GM12878 (cell line): ENCODE data around the gene ADGRA3. TPM values are rescaled to one million over a fixed set of nuclear protein-coding genes. Genes with fewer than 3 reads are reported as not detected.
A peak's percentile ranks its signal among the peaks of the same experiment; 100 is the strongest.

Source experiments
- ATAC-seq: fragments of 200-7000 bp; cut with Tn5 transposase; 3 replicates; pipeline ENCODE4 v1.9.1; 2020; ENCODE audit warnings: mild to moderate bottlenecking, moderate library complexity
- BruUV-seq: library from RNA; stranded (reverse); fragments of 400-500 nt; replicated peaks from 2 replicates; lab custom pipeline; 2021; lab: Mats Ljungman, UMichigan
- CTCF ChIA-PET: fragments of 300-600 bp; sonication (Branson Sonifier 250); formaldehyde crosslinking; extraction: SDS; loops from one replicate; lab custom pipeline; 2021; ENCODE audit warnings: inconsistent platforms; lab: Yijun Ruan, JAX
- POLR2A ChIA-PET: fragments of 350-600 bp; formaldehyde crosslinking; extraction: SDS; loops from one replicate; lab custom pipeline; 2021; ENCODE audit warnings: inconsistent platforms; lab: Charles Lee
- RAD21 ChIA-PET: fragments of 300-600 bp; sonication (Branson Sonifier 250); formaldehyde crosslinking; loops from one replicate; lab custom pipeline; 2023; ENCODE audit warnings: antibody characterized with exemption; ENCODE audit not compliant: unreplicated experiment; lab: Charles Lee
- SMC1A ChIA-PET: fragments of 300-600 bp; sonication (Branson Sonifier 250); formaldehyde crosslinking; loops from one replicate; lab custom pipeline; 2023; ENCODE audit not compliant: unreplicated experiment, uncharacterized antibody; lab: Charles Lee
- DNase-seq: peaks from one replicate; pipeline ENCODE4 v3.0.0-alpha.2; 2011; ENCODE audit warnings: low read depth, low spot score
- FAIRE-seq: peaks from 3 replicates; lab custom pipeline; 2011; peaks lifted over from hg19 to GRCh38; lab: Jason Lieb, UNC
- H2AFZ ChIP-seq: 2 replicates; pipeline ENCODE4 v1.6.0; 2011; ENCODE audit warnings: low read depth, low read length, control low read depth; ENCODE audit not compliant: control insufficient read depth
- H3K27ac ChIP-seq: 2 replicates; pipeline ENCODE4 v1.5.1; 2011; ENCODE audit warnings: control low read depth; ENCODE audit not compliant: control insufficient read depth, insufficient read depth
- H3K27me3 ChIP-seq, 2 experiments: replicated peaks in 1 of 2; 2 replicates each; pipeline versions ENCODE4 v1.6.0 to v1.6.1; 2011; ENCODE audit warnings: low read length in 1 of 2; ENCODE audit not compliant: control insufficient read depth in 2 of 2, insufficient read depth in 2 of 2
- H3K36me3 ChIP-seq, 2 experiments: 2 replicates each; pipeline ENCODE4 v1.5.1; 2011; ENCODE audit warnings: low read length in 1 of 2; ENCODE audit not compliant: control insufficient read depth in 2 of 2, insufficient read depth in 2 of 2
- H3K4me1 ChIP-seq: 2 replicates; pipeline ENCODE4 v1.6.1; 2011; ENCODE audit warnings: mild to moderate bottlenecking, low read length, moderate library complexity, mixed read lengths; ENCODE audit not compliant: control insufficient read depth, insufficient read depth
- H3K4me2 ChIP-seq: 2 replicates; pipeline ENCODE4 v1.6.0; 2011; ENCODE audit warnings: control low read depth; ENCODE audit not compliant: control insufficient read depth, insufficient read depth
- H3K4me3 ChIP-seq: fragments of 200-600 bp; sonication (generic); 2 replicates; pipeline ENCODE4 v1.5.1; 2016
- H3K79me2 ChIP-seq: 2 replicates; pipeline ENCODE4 v1.6.0; 2011; ENCODE audit warnings: low read length; ENCODE audit not compliant: control insufficient read depth, insufficient read depth
- H3K9ac ChIP-seq: 2 replicates; pipeline ENCODE4 v1.8.0; 2011; ENCODE audit warnings: low read length, control low read depth, mixed read lengths; ENCODE audit not compliant: control insufficient read depth, insufficient read depth
- H3K9me3 ChIP-seq: replicated peaks from 3 replicates; pipeline ENCODE4 v1.5.1; 2011; ENCODE audit warnings: mild to moderate bottlenecking, low read length; ENCODE audit not compliant: control insufficient read depth, insufficient read depth
- H4K20me1 ChIP-seq: 2 replicates; pipeline ENCODE4 v1.6.0; 2011; ENCODE audit not compliant: control insufficient read depth, insufficient read depth
- BHLHE40 ChIP-seq, 2 experiments: fragments of 450-650 bp in 1 of 2; IDR thresholded peaks; 2 replicates each; pipeline ENCODE4 v1.6.1; 2011 to 2017; ENCODE audit warnings: low read depth in 2 of 2, borderline replicate concordance in 1 of 2, improper control_type of control experiment in 1 of 2, low read length in 1 of 2, mild to moderate bottlenecking in 1 of 2
- CBX3 ChIP-seq: fragments of 200-600 bp; sonication (generic); IDR thresholded peaks from 2 replicates; pipeline ENCODE4 v1.6.1; 2016; ENCODE audit warnings: low read depth, borderline replicate concordance
- CHD2 ChIP-seq: IDR thresholded peaks from 2 replicates; pipeline ENCODE4 v1.6.1; 2011; ENCODE audit warnings: low read depth, low read length, improper control_type of control experiment, borderline replicate concordance
- EP300 ChIP-seq, 2 experiments: fragments of 150-350 bp in 1 of 2; IDR thresholded peaks; 2 replicates each; pipeline ENCODE4 v1.6.1; 2011 to 2012; ENCODE audit warnings: low read depth in 2 of 2, low read length in 2 of 2, borderline replicate concordance in 1 of 2, improper control_type of control experiment in 1 of 2, inconsistent platforms in 1 of 2; ENCODE audit not compliant: control insufficient read depth in 1 of 2
- HDAC2 ChIP-seq: fragments of 200-600 bp; sonication (generic); IDR thresholded peaks from 2 replicates; pipeline ENCODE4 v1.6.1; 2017
- HDGF ChIP-seq: fragments of 450-650 bp; IDR thresholded peaks from 2 replicates; pipeline ENCODE4 v1.6.1; 2016; ENCODE audit warnings: antibody characterized with exemption
- MTA3 ChIP-seq: IDR thresholded peaks from 2 replicates; pipeline ENCODE4 v1.6.1; 2012; ENCODE audit warnings: low read length, inconsistent platforms, borderline replicate concordance
- NR2C1 ChIP-seq: fragments of 450-650 bp; IDR thresholded peaks from 2 replicates; pipeline ENCODE4 v1.6.1; 2017; ENCODE audit warnings: antibody characterized with exemption, mild to moderate bottlenecking, moderate library complexity
- PBX3 ChIP-seq: IDR thresholded peaks from 2 replicates; pipeline ENCODE4 v1.6.1; 2011; ENCODE audit warnings: mild to moderate bottlenecking, low read depth, low read length, moderate library complexity; ENCODE audit not compliant: insufficient replicate concordance
- RFX5 ChIP-seq: IDR thresholded peaks from 2 replicates; pipeline ENCODE4 v1.6.1; 2011; ENCODE audit warnings: low read depth, low read length, improper control_type of control experiment
- SMARCA5 ChIP-seq: fragments of 450-650 bp; IDR thresholded peaks from 2 replicates; pipeline ENCODE4 v1.6.1; 2017; ENCODE audit warnings: mild to moderate bottlenecking
- SPI1 ChIP-seq: IDR thresholded peaks from 2 replicates; pipeline ENCODE4 v1.6.1; 2011; ENCODE audit warnings: low read depth, mild to moderate bottlenecking, low read length, moderate library complexity, borderline replicate concordance; ENCODE audit not compliant: insufficient read depth
- SUPT20H ChIP-seq: IDR thresholded peaks from 2 replicates; pipeline ENCODE4 v1.6.1; 2011; ENCODE audit warnings: low read depth, mild to moderate bottlenecking, low read length, moderate library complexity, borderline replicate concordance; ENCODE audit not compliant: control insufficient read depth
- TCF12 ChIP-seq: IDR thresholded peaks from 2 replicates; pipeline ENCODE4 v1.6.1; 2011; ENCODE audit warnings: low read depth, mild to moderate bottlenecking, low read length
- ZNF24 ChIP-seq: fragments of 450-650 bp; IDR thresholded peaks from 2 replicates; pipeline ENCODE4 v1.6.1; 2017; ENCODE audit warnings: antibody characterized with exemption, mild to moderate bottlenecking
- WGBS: methylation state at CpG from one replicate; pipeline ENCODE4 v1.1.6; 2016; ENCODE audit warnings: low lambda C conversion rate; ENCODE audit not compliant: insufficient replicate concordance, insufficient coverage; ENCODE audit errors: missing lambda C conversion rate; 5-methylcytosine and 5-hydroxymethylcytosine counted together
- in situ Hi-C: fragments of 300-500 bp; cut with MboI; formaldehyde crosslinking; loops from 9 replicates; pipeline ENCODE4 v1.14.3; 2018; ENCODE audit warnings: mixed read lengths
- intact Hi-C: fragments of 100-400 bp; cut with micrococcal nuclease; formaldehyde crosslinking; loops from one replicate; pipeline ENCODE4 v1.14.2; 2022; ENCODE audit not compliant: unreplicated experiment
- polyA plus RNA-seq, 11 experiments: library from polyadenylated mRNA; depleted of rRNA in 4 of 11; unstranded in 6 of 11; stranded (reverse) in 5 of 11; fragments of >200 nt; fragmentation: Nextera tagmentation in 4 of 11; fragmentation: Illumina TruSeq in 1 of 11; extraction: Ambion mirVana in 4 of 11; extraction: Trizol in 1 of 11; gene quantifications; 1 replicate in 1 of 11; 2 replicates in 10 of 11; pipeline versions ENCODE4 v1.2.1 to v1.2.3, GENCODE V29; 2011 to 2016; ENCODE audit warnings: inconsistent platforms in 2 of 11, missing spikeins in 2 of 11, low read depth in 1 of 11
- total RNA-seq, 4 experiments: library from RNA; depleted of rRNA in 3 of 4; stranded (reverse); fragments of >200 nt in 3 of 4; fragmentation: Illumina TruSeq in 1 of 4; extraction: Trizol in 1 of 4; gene quantifications; 2 replicates each; pipeline versions ENCODE4 v1.2.1 to v1.2.3, GENCODE V29; 2013 to 2021
- TF ChIP-seq, protein P1 (sequence below): IDR thresholded peaks from 2 replicates; pipeline ENCODE4 v1.6.1; 2011; ENCODE audit warnings: borderline replicate concordance, low read depth, mild to moderate bottlenecking, moderate library complexity, low read length; ENCODE audit not compliant: insufficient read depth, poor library complexity, severe bottlenecking
- TF ChIP-seq, protein P2 (sequence below): fragments of 450-650 bp; IDR thresholded peaks from 2 replicates; pipeline ENCODE4 v1.6.1; 2017; ENCODE audit warnings: mild to moderate bottlenecking, moderate library complexity

ADGRA3 gene
- total and polyA plus RNA-seq, 10 of the 15 experiments (the other 5 are each of a cell fraction or from before 2014, with no cell fraction given), result 0.24 to 66.2 (median 2.5) TPM

- ChIA-PET CTCF (interaction anchor here (0.6 to 3.5 kb wide), 11 partner anchors 9 to 122 kb away, joined by 3 to 13 read pairs (median 5); no protein-coding TSS in a partner anchor), RAD21 (interaction anchor here (1.2 to 6.5 kb wide), 20 partner anchors 9 to 212 kb away, joined by 3 to 72 read pairs (median 6); no protein-coding TSS in a partner anchor), SMC1A (interaction anchor here (0.9 to 10.8 kb wide), 21 partner anchors 8 to 260 kb away, joined by 3 to 126 read pairs (median 8); no protein-coding TSS in a partner anchor), POLR2A (interaction anchor here (1.5 to 3.2 kb wide), 4 partner anchors 8 to 35 kb away, joined by 4 to 19 read pairs (median 16); no protein-coding TSS in a partner anchor)
- no peaks in the 10 kb centered on the region for H3K4me1 ChIP-seq
- ATAC-seq (peak; percentile 82), DNase-seq (peak; percentile 27), FAIRE-seq (no peak)
- H3K79me2 ChIP-seq, result no peaks in the 10 kb centered on the region
- intact Hi-C loops, result no loop called here
- in situ Hi-C loops, result no loop called here
- BruUV-seq, result no TSS peak
- H4K20me1 ChIP-seq, result no peaks in the 10 kb centered on the region
- H3K36me3 ChIP-seq, result no peaks in the 10 kb centered on the region
- H3K4me2 ChIP-seq, result no peak overlapping the region
- 0% methylated on average over 2 of the region's 2 CpGs for WGBS
- H3K4me3 ChIP-seq, result no peak overlapping the region
- H3K9me3 ChIP-seq, result no peaks in the 10 kb centered on the region
- no peaks in the 10 kb centered on the region for H3K27me3 ChIP-seq
- H3K9ac ChIP-seq, result no peak overlapping the region
- no peak overlapping the region for H2AFZ ChIP-seq
- no peak overlapping the region for H3K27ac ChIP-seq
- TF ChIP-seq, protein P1, sequence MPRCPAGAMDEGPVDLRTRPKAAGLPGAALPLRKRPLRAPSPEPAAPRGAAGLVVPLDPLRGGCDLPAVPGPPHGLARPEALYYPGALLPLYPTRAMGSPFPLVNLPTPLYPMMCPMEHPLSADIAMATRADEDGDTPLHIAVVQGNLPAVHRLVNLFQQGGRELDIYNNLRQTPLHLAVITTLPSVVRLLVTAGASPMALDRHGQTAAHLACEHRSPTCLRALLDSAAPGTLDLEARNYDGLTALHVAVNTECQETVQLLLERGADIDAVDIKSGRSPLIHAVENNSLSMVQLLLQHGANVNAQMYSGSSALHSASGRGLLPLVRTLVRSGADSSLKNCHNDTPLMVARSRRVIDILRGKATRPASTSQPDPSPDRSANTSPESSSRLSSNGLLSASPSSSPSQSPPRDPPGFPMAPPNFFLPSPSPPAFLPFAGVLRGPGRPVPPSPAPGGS, result no peak
- TF ChIP-seq SPI1, result no peak
- TF ChIP-seq HDAC2, result no peak
- TF ChIP-seq EP300 (IDR thresholded peaks at IDR 0.05; ENCODE audit: borderline replicate concordance in 1 of 2, control insufficient read depth in 1 of 2, low read depth in 2 of 2, low read length in 2 of 2), result peak in 1 of 2 experiments; percentile 26; a peak in 1 of 4 replicates
- TF ChIP-seq TCF12, result no peak
- TF ChIP-seq SUPT20H, result no peak
- peak in 1 of 2 experiments; percentile 48; a peak in 1 of 4 replicates for TF ChIP-seq BHLHE40 (IDR thresholded peaks at IDR 0.05; ENCODE audit: borderline replicate concordance in 1 of 2, low read depth in 2 of 2, low read length in 1 of 2)
- no peak for TF ChIP-seq CBX3
- TF ChIP-seq RFX5, result no peak
- no peak for TF ChIP-seq MTA3
- no peak for TF ChIP-seq HDGF
- TF ChIP-seq, protein P2, sequence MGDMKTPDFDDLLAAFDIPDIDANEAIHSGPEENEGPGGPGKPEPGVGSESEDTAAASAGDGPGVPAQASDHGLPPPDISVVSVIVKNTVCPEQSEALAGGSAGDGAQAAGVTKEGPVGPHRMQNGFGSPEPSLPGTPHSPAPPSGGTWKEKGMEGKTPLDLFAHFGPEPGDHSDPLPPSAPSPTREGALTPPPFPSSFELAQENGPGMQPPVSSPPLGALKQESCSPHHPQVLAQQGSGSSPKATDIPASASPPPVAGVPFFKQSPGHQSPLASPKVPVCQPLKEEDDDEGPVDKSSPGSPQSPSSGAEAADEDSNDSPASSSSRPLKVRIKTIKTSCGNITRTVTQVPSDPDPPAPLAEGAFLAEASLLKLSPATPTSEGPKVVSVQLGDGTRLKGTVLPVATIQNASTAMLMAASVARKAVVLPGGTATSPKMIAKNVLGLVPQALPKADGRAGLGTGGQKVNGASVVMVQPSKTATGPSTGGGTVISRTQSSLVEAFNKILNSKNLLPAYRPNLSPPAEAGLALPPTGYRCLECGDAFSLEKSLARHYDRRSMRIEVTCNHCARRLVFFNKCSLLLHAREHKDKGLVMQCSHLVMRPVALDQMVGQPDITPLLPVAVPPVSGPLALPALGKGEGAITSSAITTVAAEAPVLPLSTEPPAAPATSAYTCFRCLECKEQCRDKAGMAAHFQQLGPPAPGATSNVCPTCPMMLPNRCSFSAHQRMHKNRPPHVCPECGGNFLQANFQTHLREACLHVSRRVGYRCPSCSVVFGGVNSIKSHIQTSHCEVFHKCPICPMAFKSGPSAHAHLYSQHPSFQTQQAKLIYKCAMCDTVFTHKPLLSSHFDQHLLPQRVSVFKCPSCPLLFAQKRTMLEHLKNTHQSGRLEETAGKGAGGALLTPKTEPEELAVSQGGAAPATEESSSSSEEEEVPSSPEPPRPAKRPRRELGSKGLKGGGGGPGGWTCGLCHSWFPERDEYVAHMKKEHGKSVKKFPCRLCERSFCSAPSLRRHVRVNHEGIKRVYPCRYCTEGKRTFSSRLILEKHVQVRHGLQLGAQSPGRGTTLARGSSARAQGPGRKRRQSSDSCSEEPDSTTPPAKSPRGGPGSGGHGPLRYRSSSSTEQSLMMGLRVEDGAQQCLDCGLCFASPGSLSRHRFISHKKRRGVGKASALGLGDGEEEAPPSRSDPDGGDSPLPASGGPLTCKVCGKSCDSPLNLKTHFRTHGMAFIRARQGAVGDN, result no peak
- 0 out of 2 replicates have a peak, but pooled peaks have one; percentile 18 for TF ChIP-seq NR2C1
- TF ChIP-seq ZNF24, result peak; percentile 65
- no peak for TF ChIP-seq PBX3
- no peak for TF ChIP-seq SMARCA5
- TF ChIP-seq CHD2, result peak; percentile 31; the same call in 1 of the 2 replicates
Observed at GRCh38 chr4:22478426-22478825, 37.4 kb downstream of the ADGRA3 start.
